D721Med (cell line): ENCODE measurements around the gene SERTAD4.
A peak's percentile ranks its signal among the peaks of the same experiment; 100 is the strongest.

Experiments used
- DNase-seq: peaks from one replicate; pipeline ENCODE4 v3.0.0; 2011; ENCODE audit warnings: low spot score; ENCODE audit not compliant: insufficient read length
- FAIRE-seq: peaks from 2 replicates; lab custom pipeline; 2011; peaks lifted over from hg19 to GRCh38; lab: Jason Lieb, UNC
- TF ChIP-seq, protein P1 (sequence below): IDR thresholded peaks from 2 replicates; pipeline ENCODE4 v1.5.1; 2012; ENCODE audit warnings: mild to moderate bottlenecking, control low read depth; ENCODE audit not compliant: insufficient read depth; ENCODE audit errors: missing control alignments

SERTAD4 gene

DNA sequence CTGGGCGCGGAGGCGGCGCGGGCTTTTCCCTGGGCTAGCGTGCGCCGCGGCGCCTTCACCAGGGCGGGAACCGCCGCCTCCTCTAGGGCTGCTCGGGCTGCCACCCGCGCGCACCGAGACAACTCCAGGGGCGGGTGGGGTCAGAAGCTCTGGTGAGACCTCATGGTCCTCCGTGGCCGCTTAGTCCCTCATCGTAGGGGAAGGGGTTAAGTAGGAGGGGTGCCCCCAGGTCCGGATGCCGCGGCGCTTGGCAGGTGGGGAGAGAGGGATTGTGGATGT lies 559 bp downstream of the SERTAD4 start:
- TF ChIP-seq, protein P1, sequence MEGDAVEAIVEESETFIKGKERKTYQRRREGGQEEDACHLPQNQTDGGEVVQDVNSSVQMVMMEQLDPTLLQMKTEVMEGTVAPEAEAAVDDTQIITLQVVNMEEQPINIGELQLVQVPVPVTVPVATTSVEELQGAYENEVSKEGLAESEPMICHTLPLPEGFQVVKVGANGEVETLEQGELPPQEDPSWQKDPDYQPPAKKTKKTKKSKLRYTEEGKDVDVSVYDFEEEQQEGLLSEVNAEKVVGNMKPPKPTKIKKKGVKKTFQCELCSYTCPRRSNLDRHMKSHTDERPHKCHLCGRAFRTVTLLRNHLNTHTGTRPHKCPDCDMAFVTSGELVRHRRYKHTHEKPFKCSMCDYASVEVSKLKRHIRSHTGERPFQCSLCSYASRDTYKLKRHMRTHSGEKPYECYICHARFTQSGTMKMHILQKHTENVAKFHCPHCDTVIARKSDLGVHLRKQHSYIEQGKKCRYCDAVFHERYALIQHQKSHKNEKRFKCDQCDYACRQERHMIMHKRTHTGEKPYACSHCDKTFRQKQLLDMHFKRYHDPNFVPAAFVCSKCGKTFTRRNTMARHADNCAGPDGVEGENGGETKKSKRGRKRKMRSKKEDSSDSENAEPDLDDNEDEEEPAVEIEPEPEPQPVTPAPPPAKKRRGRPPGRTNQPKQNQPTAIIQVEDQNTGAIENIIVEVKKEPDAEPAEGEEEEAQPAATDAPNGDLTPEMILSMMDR: no peak
- no peak for DNase-seq
- FAIRE-seq: no peak

DNA sequence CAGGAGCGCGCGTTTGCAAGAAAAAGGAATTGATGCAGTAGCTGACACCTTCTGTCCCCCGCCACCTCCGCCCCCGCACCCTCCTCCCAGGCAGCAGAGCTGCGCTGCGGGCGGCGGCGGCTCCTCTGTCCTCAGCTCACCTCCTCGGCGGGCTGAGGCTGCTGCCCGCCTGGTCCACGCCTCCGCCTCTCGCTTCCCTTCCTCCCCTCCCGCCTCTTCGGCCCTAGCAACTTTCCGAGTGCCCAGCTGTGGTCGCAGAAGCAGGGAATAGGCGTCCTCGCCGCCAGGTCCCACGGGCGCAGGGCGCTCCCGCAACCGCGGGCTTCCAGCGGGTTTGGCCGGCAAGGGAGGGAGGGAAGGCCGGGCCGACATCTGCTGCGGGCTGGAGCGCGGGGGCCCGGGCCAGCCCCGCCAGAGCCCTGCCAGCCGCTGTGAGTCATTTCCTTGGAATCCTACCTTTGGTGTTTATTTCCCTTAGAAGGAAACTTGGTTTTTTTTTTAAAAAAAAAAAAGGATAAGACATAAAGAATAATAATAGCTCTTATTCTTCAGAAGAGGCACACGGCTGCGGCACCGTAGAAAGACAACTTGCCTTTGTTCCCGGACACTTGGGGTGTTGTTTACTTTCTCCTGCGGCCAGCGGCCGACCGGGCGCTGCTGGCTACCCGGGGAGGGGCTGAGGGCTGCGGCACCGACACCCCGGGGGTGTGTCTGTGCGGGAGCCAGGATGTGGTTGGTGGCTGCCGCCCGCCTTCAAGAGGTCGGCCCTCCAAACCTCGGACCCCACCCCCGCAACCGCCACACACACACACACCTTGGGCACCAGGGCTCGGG lies 1.1 kb downstream of the SERTAD4 start:
- no peak for FAIRE-seq
- TF ChIP-seq, protein P1: no peak
- DNase-seq: no peak

DNA sequence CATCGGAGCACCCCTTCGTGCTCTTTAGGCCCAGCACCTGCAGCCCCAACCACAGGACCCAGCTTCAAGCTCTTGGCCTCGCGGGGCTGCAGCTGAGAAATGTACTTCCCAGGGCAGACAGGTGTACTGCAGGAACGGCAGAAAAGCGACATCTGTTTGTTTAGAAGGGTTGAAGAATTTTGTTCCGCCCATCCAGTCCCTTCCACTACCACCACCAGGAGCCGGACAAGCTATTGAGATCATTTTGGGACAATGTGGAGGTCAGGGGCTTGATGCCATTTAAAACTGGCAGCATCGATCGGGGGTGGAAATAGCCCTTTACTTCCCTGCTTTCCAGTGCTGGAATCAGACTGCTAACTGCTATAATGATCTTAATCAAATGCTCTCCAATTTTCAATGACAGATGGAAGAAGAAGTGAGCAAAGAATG lies 1.7 kb downstream of the SERTAD4 start:
- FAIRE-seq: peak; percentile 32
- TF ChIP-seq, protein P1: no peak
- DNase-seq: no peak

DNA sequence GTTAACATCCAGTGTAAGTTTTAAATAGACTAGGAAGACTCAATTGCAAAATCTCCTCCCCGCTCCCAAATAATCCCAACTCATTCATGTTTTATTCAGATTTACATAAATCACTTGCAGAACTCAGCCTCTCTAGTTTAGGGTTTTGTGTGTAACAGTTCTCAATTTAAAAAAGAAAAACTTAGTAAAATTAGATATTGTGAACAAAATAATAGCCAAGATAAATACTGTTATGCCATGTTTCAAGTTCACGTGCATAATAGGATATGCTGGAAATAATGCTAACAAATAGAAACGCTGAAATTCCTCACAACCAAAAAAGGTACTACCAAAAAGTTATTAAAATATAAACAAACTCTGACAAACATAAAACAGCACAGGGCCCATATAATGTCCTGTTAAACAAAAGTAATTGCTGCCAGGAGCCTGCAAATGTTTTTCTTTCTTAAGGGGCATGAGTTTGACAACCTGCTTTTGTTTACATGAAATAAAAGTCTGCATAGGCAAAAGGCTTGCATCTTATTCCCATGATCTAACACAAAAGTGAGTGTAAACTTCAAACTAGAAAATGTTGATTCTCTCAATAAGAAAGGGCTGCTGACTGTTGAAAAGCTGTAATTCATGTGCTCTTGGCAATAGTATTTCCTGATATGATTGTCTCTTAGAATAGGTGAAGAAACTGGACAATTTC lies 2.9 kb downstream of the SERTAD4 start:
- TF ChIP-seq, protein P1: no peak
- FAIRE-seq (no peak), DNase-seq (no peak)

DNA sequence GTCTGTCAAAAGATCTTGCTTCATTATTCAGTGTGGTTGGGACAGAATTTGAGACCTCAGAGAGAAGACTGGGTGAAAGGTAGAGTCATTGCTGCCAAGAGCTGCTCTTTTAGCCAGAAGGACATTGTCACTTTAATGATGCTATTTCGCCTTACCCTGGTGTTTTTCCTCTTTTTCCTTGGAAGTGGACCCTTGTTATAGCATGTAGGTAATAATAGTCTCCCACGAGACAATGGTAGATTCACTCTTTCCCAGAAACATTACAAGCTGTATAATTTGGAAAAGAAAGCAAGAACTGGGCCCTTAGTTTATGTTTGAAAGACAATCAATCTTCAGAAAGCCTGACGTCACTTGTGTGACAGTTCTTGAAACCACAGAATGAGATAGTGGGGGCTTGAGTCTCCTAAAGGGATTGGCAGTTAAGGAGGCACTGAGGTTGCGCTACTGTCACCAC lies 3.8 kb downstream of the SERTAD4 start:
- TF ChIP-seq, protein P1: no peak
- DNase-seq: no peak
- peak; percentile 68 for FAIRE-seq

DNA sequence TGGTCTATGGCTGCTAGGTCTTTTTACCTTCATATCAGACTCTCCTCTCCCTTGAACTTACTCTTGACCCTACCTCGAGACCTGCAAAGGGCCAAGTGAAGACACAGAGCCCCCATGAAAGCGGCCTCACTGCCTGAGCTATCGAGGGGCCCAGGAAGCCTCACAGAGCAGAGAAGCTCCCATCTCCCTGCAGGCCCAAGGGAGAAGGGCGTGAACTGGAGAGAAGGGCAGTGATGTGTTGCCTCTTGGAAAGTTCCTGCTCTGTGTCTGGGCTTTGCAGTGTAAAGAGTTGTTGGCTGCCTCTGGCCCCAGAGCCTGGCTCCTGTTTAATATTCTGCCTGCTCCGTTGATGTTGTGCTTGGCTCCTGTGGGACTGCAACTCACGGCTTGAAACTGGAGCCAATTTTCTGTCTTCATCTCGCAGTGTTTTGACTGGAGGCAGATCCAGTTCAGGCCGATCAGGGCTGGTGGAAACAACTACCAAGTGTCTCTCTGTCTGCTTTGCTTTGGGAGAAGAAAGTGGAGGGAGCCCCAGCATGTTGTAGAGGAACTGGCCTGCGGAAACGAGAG lies 4.3 kb downstream of the SERTAD4 start:
- FAIRE-seq (no peak), DNase-seq (no peak)
- TF ChIP-seq, protein P1: no peak
